Spleen (tissue), 11 donors: ENCODE results near the gene E4F1. TPM values are rescaled to one million over a fixed set of nuclear protein-coding genes. Genes with fewer than 3 reads are reported as not detected.

ENCODE experiments used
- DNase-seq: peaks from one replicate; pipeline ENCODE4 v3.0.0-alpha.2; 2020
- H3K27ac ChIP-seq, 8 donors: fragments of 200-600 bp; sonication (generic) in 7 of 8; 1 replicate in 4 of 8; 2 replicates in 4 of 8; pipeline versions ENCODE4 v1.5.0 to v1.8.0; 2016 to 2021; ENCODE audit warnings: inconsistent platforms in 4 of 8, mild to moderate bottlenecking in 4 of 8, moderate library complexity in 1 of 8
- H3K27me3 ChIP-seq, 7 donors: fragments of 200-600 bp; sonication (generic) in 6 of 7; replicated peaks in 1 of 7; 1 replicate in 4 of 7; 2 replicates in 3 of 7; pipeline versions ENCODE4 v1.5.0 to v1.8.0; 2016 to 2021; ENCODE audit warnings: inconsistent platforms in 3 of 7, mild to moderate bottlenecking in 1 of 7
- H3K36me3 ChIP-seq, 6 donors: fragments of 200-600 bp; sonication (generic) in 5 of 6; 1 replicate in 4 of 6; 2 replicates in 2 of 6; pipeline versions ENCODE4 v1.5.0 to v1.8.0; 2016 to 2021; ENCODE audit warnings: inconsistent platforms in 2 of 6
- H3K4me1 ChIP-seq, 6 donors: fragments of 200-600 bp; sonication (generic) in 5 of 6; 1 replicate in 3 of 6; 2 replicates in 3 of 6; pipeline versions ENCODE4 v1.5.0 to v1.8.0; 2016 to 2021; ENCODE audit warnings: inconsistent platforms in 3 of 6
- H3K4me3 ChIP-seq, 8 donors: fragments of 200-600 bp; sonication (generic) in 7 of 8; 1 replicate in 4 of 8; 2 replicates in 4 of 8; pipeline versions ENCODE4 v1.5.0 to v1.8.0; 2016 to 2021; ENCODE audit warnings: inconsistent platforms in 4 of 8, mild to moderate bottlenecking in 4 of 8, moderate library complexity in 2 of 8
- H3K9me3 ChIP-seq, 8 donors: fragments of 200-600 bp; sonication (generic) in 7 of 8; 1 replicate in 4 of 8; 2 replicates in 4 of 8; pipeline versions ENCODE4 v1.5.0 to v1.8.0; 2016 to 2021; ENCODE audit warnings: inconsistent platforms in 4 of 8
- CTCF ChIP-seq, 11 experiments: fragments of 200-600 bp in 7 of 11; fragments of 450-650 bp in 4 of 11; sonication (generic) in 4 of 11; IDR thresholded peaks in 8 of 11; conservative IDR thresholded peaks in 3 of 11; 1 replicate in 7 of 11; 2 replicates in 4 of 11; pipeline versions ENCODE4 v1.4.0 to v1.8.0; 2016 to 2021; ENCODE audit warnings: antibody characterized with exemption in 11 of 11, inconsistent platforms in 4 of 11, mild to moderate bottlenecking in 1 of 11
- POLR2A ChIP-seq, 3 donors: fragments of 450-650 bp; IDR thresholded peaks; one replicate each; pipeline ENCODE4 v1.5.1; 2017; ENCODE audit warnings: antibody characterized with exemption in 3 of 3, mild to moderate bottlenecking in 1 of 3
- POLR2AphosphoS5 ChIP-seq, 3 donors: sonication (generic); formaldehyde crosslinking; IDR thresholded peaks; one replicate each; pipeline ENCODE4 v1.5.1; 2017; ENCODE audit warnings: antibody characterized with exemption in 3 of 3
- whole genome bisulfite sequencing, 5 donors: extraction: QIAGEN DNeasy Blood & Tissue Kit in 3 of 5; methylation state at CpG; one replicate each; pipeline versions ENCODE4 v1.1.5 to v1.1.7; 2013 to 2018; 5-methylcytosine and 5-hydroxymethylcytosine counted together
- intact Hi-C: fragments of 100-400 bp; cut with DNase I; formaldehyde crosslinking; loops from one replicate; pipeline ENCODE4 v1.15.0; 2023; ENCODE audit warnings: low total_unique reads
- polyA plus RNA-seq, 3 donors: library from polyadenylated mRNA; stranded (reverse); fragments of 200-250 nt; gene quantifications; one replicate each; pipeline ENCODE4 v1.2.1, GENCODE V29; 2013
- total RNA-seq, 7 donors: library from RNA; depleted of rRNA in 3 of 7; stranded (reverse); fragments of >200 nt in 3 of 7; fragmentation: NEBNext Ultra II Directional in 4 of 7; extraction: Animal tissue kit (Norgen Biotek cat#: 25700) in 4 of 7; gene quantifications; one replicate each; pipeline versions ENCODE4 v1.1.0 to v1.2.1, GENCODE V29; 2016 to 2021
- donor health status: healthy with polysubstance abuse.
- donor health status: DM: no; HTN: no; CAD: no; lungs with moderate emphysema.
- donor health status: DM: no; HTN: no; CAD: no.
- donor health status: Bipolar disorder and iron deficiency.
- donor health status: healthy.
- donor health status: DM: no; HTN: no; CAD: no.
- donor health status: DM: yes; HTN: yes; CAD: no.

Gene E4F1
- total and polyA plus RNA-seq, 10 donors = 20.8 to 41.4 (median 29.1) TPM

- DNase-seq = no peak
- Histone ChIP-seq H3K4me3 (no peak overlapping the region), H3K4me1 (no peaks in the 10 kb centered on the region), H3K36me3 (no peaks in the 10 kb centered on the region), H3K27me3 (peaks cover 0 to 2% (median 0%) of the 10 kb centered on the region in 7 donors), H3K27ac (no peak overlapping the region), H3K9me3 (no peaks in the 10 kb centered on the region)
- 90 to 96% (median 94%) methylated on average over 8 of the region's 8 CpGs for WGBS, 5 donors
- intact Hi-C loops = no loop called here
- TF ChIP-seq CTCF (IDR thresholded peaks at IDR 0.05 in 8 of 11, conservative IDR thresholded peaks at IDR 0.05 in 3 of 11) (no peak), POLR2A (IDR thresholded peaks at IDR 0.05) (no peak), POLR2AphosphoS5 (IDR thresholded peaks at IDR 0.05) (no peak)
Measured at GRCh38 chr16:2188395-2188794, 35.0 kb upstream of the E4F1 start.

DNA sequence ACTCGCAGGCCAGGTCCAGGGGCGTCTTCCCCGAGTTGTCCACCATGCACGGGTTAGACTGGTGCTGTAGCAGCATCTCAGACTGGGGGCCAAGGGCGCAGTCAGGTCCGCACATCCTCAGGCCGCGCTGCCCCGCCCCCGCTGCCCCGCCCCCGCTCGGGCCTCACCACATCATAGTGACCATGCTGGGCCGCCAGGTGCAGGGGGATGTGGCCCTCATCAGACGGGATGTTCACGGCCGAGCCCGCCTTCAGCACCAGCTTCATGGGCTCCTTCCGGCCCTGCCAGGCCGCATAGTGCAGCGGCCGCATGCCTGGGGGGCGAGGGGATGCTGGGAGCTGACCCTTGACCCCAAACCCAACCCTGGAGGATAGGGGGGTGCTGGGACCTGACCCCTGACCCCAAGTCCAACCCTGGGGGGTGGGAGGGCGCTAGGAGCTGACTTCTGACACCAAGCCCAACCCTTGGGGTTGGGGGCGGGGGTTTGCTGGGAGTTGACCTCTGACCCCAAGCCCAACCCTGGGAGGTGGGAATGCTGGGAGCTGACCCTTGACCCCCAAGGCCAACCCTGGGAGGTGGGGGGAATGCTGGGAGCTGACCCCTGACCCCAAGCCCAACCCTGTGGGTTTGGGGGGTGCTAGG, 34.0 kb upstream of the E4F1 start:
- 91 to 93% (median 91%) methylated on average over 7 to 25 of the region's 25 CpGs for WGBS, 5 donors
- no peaks in the 10 kb centered on the region for H3K4me1 ChIP-seq
- no peaks in the 10 kb centered on the region for H3K9me3 ChIP-seq
- H3K27me3 ChIP-seq = peaks cover 0 to 12% (median 6%) of the 10 kb centered on the region in 7 donors
- H3K27ac ChIP-seq = no peak overlapping the region
- DNase-seq = no peak
- H3K4me3 ChIP-seq = no peak overlapping the region
- H3K36me3 ChIP-seq = no peaks in the 10 kb centered on the region
- TF ChIP-seq POLR2A (IDR thresholded peaks at IDR 0.05) = no peak
- TF ChIP-seq CTCF (IDR thresholded peaks at IDR 0.05 in 8 of 11, conservative IDR thresholded peaks at IDR 0.05 in 3 of 11) = no peak
- TF ChIP-seq POLR2AphosphoS5 (IDR thresholded peaks at IDR 0.05) = no peak
- intact Hi-C loops = no loop called here

DNA sequence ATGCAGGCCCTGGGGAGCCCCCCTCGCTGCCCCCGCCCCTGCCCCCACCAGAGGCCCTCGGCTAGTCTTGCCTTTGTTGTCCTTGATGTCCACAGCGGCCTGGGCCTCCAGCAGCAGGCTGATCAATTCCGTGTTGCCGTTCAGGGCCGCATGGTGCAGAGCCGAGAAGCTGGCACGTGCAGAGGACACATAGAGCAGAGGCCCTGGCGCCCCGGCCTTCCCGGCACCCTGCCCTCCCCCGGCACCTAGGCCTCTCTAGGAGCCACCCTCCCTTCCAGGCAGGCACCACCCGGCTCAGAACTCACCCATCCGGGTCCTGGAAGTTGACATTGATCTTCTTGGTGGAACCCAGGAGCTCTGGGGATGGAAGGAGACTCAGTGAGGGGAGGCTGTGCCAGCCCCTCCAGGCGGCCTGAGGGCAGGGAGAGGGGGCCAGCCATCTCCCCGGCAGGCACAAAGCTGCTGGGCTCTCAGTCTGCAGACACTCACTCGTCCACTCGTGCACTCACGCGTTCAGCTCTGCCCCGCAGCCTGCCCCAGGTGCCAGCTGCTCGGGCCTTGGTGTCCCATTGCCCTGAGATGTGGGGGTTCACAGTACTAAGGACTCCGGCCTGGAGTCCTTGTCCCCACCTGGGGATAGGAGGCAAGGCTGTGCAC, 33.3 kb upstream of the E4F1 start:
- no peaks in the 10 kb centered on the region for H3K36me3 ChIP-seq
- peaks cover 0 to 5% (median 4%) of the 10 kb centered on the region in 6 donors for H3K4me1 ChIP-seq
- H3K27ac ChIP-seq = no peak overlapping the region
- intact Hi-C loops = no loop called here
- no peak for DNase-seq
- TF ChIP-seq POLR2AphosphoS5 (IDR thresholded peaks at IDR 0.05) (no peak), CTCF (IDR thresholded peaks at IDR 0.05 in 8 of 11, conservative IDR thresholded peaks at IDR 0.05 in 3 of 11) (no peak)
- H3K9me3 ChIP-seq = no peaks in the 10 kb centered on the region
- WGBS, 5 donors = 75 to 91% (median 87%) methylated on average over 10 to 24 of the region's 24 CpGs
- no peak overlapping the region for H3K4me3 ChIP-seq
- peaks cover 2 to 19% (median 14%) of the 10 kb centered on the region in 7 donors for H3K27me3 ChIP-seq

DNA sequence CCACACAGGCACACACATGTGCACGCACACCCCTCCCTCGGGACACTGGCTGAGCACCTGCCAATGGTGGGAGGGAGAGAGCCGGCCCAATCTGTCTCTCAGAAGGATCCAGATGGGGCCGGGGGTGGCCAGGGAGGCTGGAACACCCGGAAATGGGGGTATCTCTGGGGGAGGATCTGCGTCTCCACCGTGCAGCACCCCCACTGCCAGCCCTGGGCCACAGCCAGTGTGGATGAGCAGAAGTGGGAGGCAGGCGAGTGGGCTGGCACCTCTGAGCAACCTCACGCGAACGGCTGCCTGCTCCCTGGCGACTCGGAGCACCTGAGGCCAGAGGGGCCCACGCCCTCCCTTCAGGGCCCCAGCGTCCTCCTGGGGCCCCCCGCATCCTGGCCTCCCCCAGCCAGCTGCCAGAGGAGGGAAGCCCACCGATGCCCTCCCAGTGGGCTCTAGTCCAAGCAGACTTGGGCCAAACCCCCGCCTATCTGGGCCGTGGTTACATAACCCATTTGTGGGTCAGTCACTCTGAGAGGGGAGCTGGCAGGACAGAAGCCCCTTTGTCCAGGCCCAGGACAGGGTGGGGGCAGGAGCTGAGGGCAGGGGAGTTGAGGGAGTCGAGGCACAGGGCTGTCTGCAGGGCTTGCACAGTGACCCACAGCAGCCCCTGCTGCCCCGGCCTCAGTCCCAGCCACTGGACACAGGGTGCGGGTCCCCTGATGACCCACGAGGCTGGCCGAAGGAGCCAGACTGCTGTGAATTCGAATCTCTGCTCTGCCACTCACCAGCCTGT, 32.5 kb upstream of the E4F1 start:
- intact Hi-C loops = no loop called here
- Histone ChIP-seq H3K4me3 (no peak overlapping the region), H3K27me3 (peaks cover 9 to 27% (median 21%) of the 10 kb centered on the region in 7 donors), H3K9me3 (no peaks in the 10 kb centered on the region), H3K4me1 (peaks cover 7 to 12% (median 11%) of the 10 kb centered on the region in 6 donors), H3K27ac (no peak overlapping the region), H3K36me3 (no peaks in the 10 kb centered on the region)
- no peak for DNase-seq
- 75 to 83% (median 80%) methylated on average over 16 to 25 of the region's 25 CpGs for WGBS, 5 donors
- TF ChIP-seq CTCF (IDR thresholded peaks at IDR 0.05 in 8 of 11, conservative IDR thresholded peaks at IDR 0.05 in 3 of 11) = no peak
- TF ChIP-seq POLR2A (IDR thresholded peaks at IDR 0.05) = no peak
- TF ChIP-seq POLR2AphosphoS5 (IDR thresholded peaks at IDR 0.05) = no peak
